ENCODE results near the gene TMEM167A.

The TMEM167A gene

GRCh38 chr5:83034528-83035207 is 42.5 kb downstream of the TMEM167A start:
- DNase-seq: no peak

- DNase-seq: no peak
Observed at GRCh38 chr5:83034036-83034435, 43.2 kb downstream of the TMEM167A start.

- no peak for DNase-seq
Observed at GRCh38 chr5:83031381-83031780, 45.8 kb downstream of the TMEM167A start.

GRCh38 chr5:83029912-83030311 is 47.3 kb downstream of the TMEM167A start:
- DNase-seq: no peak

- DNase-seq: no peak
Observed at GRCh38 chr5:83026930-83027687, 50.1 kb downstream of the TMEM167A start.

- no peak for DNase-seq
Observed at GRCh38 chr5:83026516-83026915, 50.7 kb downstream of the TMEM167A start.

- DNase-seq: no peak
Observed at GRCh38 chr5:83025690-83026478, 51.3 kb downstream of the TMEM167A start.

GRCh38 chr5:83022334-83022733 is 54.9 kb downstream of the TMEM167A start:
- DNase-seq: no peak

GRCh38 chr5:83015676-83016075 is 61.5 kb downstream of the TMEM167A start:
- DNase-seq: no peak

- DNase-seq: no peak
Observed at GRCh38 chr5:83011985-83012384, 65.2 kb downstream of the TMEM167A start.

- DNase-seq: no peak
Observed at GRCh38 chr5:83009408-83009807, 67.8 kb downstream of the TMEM167A start.

- no peak for DNase-seq
Observed at GRCh38 chr5:83007755-83008154, 69.4 kb downstream of the TMEM167A start.

GRCh38 chr5:83006683-83007283 is 70.4 kb downstream of the TMEM167A start:
- no peak for DNase-seq

GRCh38 chr5:83003791-83004190 is 73.4 kb downstream of the TMEM167A start:
- DNase-seq: no peak
